NCI-H128 (cell line): ENCODE measurements around the gene ZNF324.
"Not testable (repeated sequence)": the region's sequence is repeated elsewhere in the genome, so short reads cannot be mapped to it uniquely, and the experiment has no call there.

Source experiments
- DNase-seq: peaks from one replicate; lab custom pipeline; 2025; ENCODE audit not compliant: unreplicated experiment; lab: John Stamatoyannopoulos, UW

ZNF324 gene

GRCh38 chr19:58498316-58499020 lies 31.6 kb downstream of the ZNF324 start:
- no peak for DNase-seq

DNA sequence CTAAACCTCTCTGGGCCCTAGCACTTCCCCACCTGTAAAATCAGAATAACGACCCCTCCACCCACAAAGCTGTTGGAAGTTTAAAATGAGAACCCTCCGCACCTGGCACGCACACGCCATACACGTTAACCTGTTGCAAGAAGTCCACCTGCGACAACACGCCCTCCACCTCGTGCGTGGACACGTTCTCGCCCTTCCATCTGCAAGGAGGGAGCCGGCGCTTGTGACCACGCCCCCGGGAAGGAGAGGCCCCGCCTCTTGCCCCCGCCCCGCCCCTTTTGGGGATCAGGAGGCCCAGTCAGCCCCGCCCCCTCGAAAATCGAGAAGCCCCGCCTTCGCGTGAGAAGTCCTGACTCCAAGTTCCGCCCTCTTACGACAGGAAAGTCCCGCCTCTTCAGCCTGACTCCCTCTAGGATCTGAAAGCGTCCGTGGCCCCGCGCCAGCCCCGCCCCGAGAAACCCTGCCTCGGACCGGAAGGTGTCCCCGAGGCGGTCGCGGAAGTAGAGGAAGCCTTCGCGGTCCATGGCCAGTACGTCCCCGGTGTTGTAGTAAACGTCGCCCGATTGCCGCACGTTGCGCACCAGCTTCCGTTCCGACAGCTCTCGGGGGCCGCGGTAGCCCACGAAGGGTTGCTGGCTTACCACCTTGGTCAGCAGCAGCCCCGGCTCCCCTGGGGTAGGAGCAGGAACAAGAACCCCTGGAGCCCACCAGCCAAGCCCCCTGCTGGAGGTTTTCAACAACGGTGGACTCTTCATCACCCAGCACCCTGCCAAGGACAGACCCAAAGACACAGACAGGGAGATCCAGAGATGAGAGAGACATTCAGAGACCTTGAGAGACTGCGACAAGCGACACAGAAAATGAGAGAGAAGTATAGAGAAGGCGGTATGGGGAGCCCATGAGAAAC lies 32.4 kb downstream of the ZNF324 start:
- peak; percentile 93 for DNase-seq

GRCh38 chr19:58500242-58500641 lies 33.4 kb downstream of the ZNF324 start:
- no peak for DNase-seq

- DNase-seq, result not testable (repeated sequence)
These were observed 40.8 kb downstream of the ZNF324 start for GRCh38 chr19:58507602-58508223.

DNA sequence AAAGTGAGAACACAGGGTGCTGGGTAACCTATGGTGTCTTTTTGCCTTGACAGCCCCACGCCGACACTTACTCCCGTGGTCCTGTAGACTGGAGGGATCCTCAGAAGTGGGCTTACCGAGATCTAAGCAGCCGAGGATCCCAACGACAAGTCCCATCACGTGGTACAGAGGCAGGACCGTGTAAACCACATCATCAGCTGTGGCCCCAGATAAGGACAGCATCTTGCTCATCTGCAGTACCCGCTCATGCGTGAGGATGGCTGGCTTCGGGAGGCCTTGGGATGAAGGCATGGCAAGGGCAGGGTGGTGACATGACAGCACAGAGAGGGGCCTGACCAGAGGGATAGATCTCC lies 42.8 kb downstream of the ZNF324 start:
- no peak for DNase-seq

DNA sequence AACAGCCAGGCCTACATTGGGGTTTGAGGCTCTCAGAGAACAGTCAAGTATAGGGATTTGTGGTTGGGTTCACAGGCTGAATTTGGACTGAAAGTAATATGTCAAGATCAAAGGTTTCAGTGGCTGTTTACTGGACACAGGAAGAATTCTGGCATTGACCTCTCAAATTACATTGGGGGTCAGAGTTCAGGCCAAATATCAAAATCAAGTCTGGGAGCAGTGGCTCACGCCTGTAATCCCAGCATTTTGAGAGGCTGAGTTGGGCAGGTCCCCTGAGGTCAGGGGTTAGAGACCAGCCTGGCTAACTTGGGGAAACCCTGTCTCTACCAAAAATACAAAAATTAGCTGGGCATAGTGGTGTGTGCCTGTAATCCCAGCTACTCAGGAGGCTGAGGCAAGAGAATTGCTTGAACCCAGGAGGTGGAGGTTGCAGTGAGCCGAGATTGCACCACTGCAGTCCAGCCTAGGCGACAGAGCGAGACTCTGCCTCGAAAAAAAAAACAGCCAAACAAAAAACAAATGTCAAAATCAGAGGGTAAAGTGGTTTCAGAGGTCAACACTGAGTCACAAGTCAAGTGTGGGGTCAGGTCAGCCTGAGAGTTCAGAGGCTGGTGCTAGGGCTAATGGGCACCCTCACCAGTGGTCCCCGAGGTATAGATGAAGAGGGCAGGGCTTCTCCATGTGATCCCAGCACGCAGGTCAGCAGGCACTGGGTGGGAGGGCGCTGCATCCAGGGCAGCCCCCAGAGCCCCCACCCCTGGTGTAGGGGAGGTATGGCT lies 43.4 kb downstream of the ZNF324 start:
- no peak for DNase-seq

DNA sequence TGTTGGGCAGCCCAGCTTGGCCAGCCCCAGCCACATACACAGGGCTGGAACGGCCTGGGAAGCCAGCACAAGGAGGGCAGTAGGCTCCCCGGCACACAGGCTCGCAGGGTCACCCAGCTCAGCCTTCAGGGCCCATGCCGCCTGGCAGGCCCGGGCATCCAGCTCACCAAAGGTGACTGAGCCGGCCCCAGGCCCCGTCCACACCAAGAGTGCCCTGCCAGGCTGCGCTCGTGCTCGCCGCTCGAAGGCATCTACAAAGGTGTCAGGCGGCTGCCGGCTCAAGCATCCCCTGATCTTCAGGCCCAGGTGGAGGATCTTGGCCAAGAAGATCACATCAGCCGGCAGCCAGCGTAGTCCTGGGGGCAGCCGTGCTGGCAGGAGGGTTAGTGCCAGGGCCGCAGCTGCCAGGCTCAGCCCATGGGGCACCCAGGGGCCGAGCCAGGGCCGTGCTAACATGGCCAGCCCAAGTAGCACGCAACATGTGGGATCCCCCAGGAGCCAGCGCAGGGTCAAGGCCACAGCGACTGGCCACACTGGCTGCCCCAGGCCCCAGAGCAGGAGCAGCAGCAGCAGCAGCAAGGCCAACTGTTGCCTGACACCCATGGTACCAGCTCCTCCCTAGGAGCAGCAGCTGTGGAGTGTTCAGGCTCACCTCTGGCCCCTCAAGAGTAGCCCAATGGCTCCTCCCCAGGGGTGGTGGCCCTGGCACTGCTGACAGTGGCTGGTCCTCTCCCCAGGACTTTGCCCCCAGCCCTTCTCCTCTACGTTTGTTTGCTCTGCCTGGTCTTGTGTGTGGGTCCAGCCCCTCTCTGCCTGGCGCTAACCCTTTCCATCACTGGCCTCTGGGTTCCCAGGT lies 44.7 kb downstream of the ZNF324 start, which contains the start of gene SLC27A5:
Gene SLC27A5 (minus strand): TSS at position 640 of the 856 bp plus-strand sequence. CDS start 37 bp downstream, at position 603.
- DNase-seq, result no peak

GRCh38 chr19:58513213-58513693 lies 46.4 kb downstream of the ZNF324 start:
- no peak for DNase-seq

DNA sequence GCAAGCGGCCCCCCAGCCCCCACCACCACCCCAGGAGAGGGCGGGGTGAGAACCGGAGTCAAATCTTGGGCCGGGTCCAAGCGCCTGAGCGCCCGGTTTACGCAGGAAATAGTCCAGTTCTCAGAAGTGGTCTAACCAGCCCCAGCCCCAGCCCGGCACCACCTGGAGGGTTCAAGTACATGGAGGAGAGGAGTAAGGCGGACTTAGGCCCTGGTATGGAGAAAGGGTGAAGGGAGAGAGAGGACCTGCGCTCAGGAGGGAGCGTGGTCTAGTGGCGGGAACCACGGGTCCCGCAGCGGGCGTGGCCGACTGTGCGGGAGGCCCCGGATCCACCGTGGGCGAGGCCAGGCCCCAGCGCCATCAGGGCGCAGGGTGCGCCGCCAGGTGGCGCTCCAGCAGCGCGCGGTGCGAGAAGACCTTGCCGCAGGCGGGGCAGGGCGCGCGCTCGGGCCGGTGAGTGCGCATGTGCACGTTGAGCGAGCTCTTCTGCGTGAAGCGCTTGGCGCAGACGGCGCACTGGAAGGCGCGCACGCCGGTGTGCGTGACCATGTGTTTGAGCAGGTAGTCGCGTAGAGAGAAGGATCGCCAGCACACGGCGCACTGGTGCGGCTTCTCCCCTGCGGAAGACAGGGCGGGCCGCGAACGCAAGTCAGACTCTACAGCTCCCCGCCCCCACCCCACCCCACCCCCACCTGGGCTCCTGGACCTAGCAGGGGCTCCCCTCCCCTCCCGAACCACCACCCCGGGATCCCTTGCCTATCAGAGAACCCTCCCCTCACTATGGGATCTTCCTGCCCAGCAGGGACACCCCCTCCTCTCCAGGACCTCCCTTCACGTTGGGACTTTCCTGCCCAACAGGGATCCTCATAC lies 47.0 kb downstream of the ZNF324 start:
- peak; percentile 79 for DNase-seq

DNA sequence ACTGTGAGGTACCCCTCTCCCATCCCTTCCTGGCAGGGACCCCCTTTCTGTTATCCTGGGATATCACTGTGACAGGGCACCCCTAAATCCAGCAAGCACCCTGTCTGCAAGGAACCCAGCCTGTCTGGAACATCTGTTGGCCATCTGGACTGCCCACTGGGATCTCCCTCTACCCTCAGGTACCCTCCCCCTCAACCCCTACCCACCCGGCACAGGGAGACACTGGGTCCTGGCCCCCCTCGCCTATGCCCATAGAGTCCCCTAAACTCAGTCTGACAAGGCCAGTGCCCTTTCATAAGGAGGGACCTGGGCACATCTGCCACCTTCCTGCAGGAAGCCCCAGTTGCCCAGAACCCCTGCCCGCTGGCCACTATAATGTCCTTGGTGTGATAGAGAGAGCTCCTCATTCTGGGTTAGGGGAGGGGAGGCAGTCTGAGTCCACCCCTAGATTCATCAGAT lies 47.7 kb downstream of the ZNF324 start:
- no peak for DNase-seq

DNA sequence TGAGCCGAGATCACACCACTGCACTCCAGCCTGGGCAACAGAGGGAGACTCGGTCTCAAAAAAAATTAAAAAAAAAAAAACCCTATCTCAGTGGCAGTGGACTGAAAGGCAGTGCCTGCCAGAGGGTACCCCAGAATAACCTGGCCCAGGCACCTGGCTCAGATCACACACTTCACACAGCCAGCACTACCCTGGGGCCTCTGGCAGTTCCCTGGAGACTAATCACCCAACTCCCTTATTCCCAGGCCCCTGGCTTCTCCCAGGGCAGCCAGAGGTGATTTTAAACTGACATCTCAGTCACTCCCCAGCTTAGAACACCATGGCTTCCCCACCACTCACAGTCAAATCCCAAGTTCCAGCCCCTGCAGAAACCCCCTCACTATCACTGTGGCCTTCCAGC lies 48.4 kb downstream of the ZNF324 start:
- no peak for DNase-seq

- no peak for DNase-seq
These were observed 49.5 kb downstream of the ZNF324 start for GRCh38 chr19:58516246-58516836.

GRCh38 chr19:58516964-58517833 lies 50.3 kb downstream of the ZNF324 start:
- no peak for DNase-seq

DNA sequence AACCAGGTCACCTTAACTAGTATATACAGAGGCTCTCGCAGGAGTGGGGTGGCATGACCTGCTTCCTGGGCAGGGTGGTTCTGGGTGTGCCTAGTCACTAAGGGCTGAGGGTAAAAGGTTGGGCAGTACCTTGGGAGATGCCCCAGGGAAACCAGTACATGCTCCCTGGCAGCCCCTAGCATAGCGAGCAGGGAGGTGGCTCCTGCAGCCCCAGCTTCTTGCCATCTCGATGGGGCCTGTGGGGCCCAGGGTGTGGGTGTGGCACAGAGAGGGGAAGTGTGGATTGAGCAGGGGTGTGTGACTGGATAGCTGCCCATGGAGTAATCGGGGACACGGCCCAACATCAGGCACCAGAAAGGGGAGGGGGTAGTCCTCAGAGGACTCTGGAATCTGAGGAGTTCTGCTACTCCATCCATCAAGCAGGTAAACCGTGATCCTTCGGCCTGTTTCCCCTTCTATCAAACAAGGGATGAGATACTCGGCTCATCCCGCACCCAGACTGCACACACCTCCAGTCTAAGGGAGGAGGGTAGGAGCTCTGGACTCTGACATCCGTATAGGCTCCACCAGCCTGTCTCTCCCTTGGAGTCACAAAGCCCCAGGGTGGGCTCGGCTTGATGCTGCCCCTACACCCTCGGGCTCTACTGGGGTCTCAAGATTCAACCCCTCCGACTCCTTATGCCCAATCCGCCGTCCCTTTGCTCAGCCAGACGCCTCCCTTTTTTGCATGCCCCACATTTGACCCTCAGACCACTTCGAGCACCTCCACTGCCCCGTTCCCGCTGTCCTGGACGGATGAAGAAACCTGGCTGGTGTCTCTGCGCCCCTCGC lies 51.6 kb downstream of the ZNF324 start:
- DNase-seq, result no peak

GRCh38 chr19:58519087-58519354 lies 52.1 kb downstream of the ZNF324 start:
- DNase-seq, result no peak

- peak; percentile 90 for DNase-seq
These were observed 52.7 kb downstream of the ZNF324 start, which contains the start of gene ZBTB45 for GRCh38 chr19:58519355-58520256. TSS of gene ZBTB45 (minus strand) at chr19:58519810. CDS start at chr19:58517673, 2,137 bp downstream.
